ENCODE results near the gene BAD.

BAD gene

GRCh38 chr11:64232967-64233315 lies 51.5 kb downstream of the BAD start:
- no peak for DNase-seq (ENCODE audit: low spot score)
- no peak for TF ChIP-seq CTCF (conservative IDR thresholded peaks at IDR 0.05; ENCODE audit: low read depth)
- ChIA-PET CTCF (interaction anchor here (0.6 to 1.7 kb wide), 5 partner anchors 19 to 382 kb away, joined by 3 to 6 read pairs (median 3); partner anchors contain the start of genes CATSPERZ and PLCB3), POLR2A (ENCODE audit: low non-redundant PET) (interaction anchor here (0.6 to 1.0 kb wide), 3 partner anchors 8 to 99 kb away, joined by 3 read pairs; partner anchors contain the start of gene FKBP2)
- peak overlapping the region; percentile 98 for H3K27ac ChIP-seq

GRCh38 chr11:64232182-64232966 lies 52.1 kb downstream of the BAD start:
- no peak for TF ChIP-seq CTCF (conservative IDR thresholded peaks at IDR 0.05; ENCODE audit: low read depth)
- no peak for DNase-seq (ENCODE audit: low spot score)
- POLR2A ChIA-PET (ENCODE audit: low non-redundant PET): interaction anchor here (0.6 to 1.0 kb wide), 3 partner anchors 9 to 99 kb away, joined by 3 read pairs; partner anchors contain the start of gene FKBP2
- H3K27ac ChIP-seq: peak overlapping the region; percentile 98
- CTCF ChIA-PET: interaction anchor here (0.6 to 1.7 kb wide), 4 partner anchors 19 to 382 kb away, joined by 3 to 6 read pairs (median 4); partner anchors contain the start of genes CATSPERZ and PLCB3

- peak overlapping the region; percentile 98 for H3K27ac ChIP-seq
- DNase-seq (ENCODE audit: low spot score): no peak
- TF ChIP-seq CTCF (conservative IDR thresholded peaks at IDR 0.05; ENCODE audit: low read depth): no peak
- POLR2A ChIA-PET (ENCODE audit: low non-redundant PET): no interaction called here
- CTCF ChIA-PET: interaction anchor here (1.7 kb wide), 1 partner anchor 69 kb away, joined by 6 read pairs; the partner anchor contains the start of gene CATSPERZ
Measured at GRCh38 chr11:64231546-64231945, 52.9 kb downstream of the BAD start.

GRCh38 chr11:64230985-64231365 lies 53.5 kb downstream of the BAD start:
- DNase-seq (ENCODE audit: low spot score): no peak
- POLR2A ChIA-PET (ENCODE audit: low non-redundant PET): no interaction called here
- no peak for TF ChIP-seq CTCF (conservative IDR thresholded peaks at IDR 0.05; ENCODE audit: low read depth)
- H3K27ac ChIP-seq: peak overlapping the region; percentile 98
- CTCF ChIA-PET: interaction anchor here (1.7 kb wide), 1 partner anchor 70 kb away, joined by 6 read pairs; the partner anchor contains the start of gene CATSPERZ

DNA sequence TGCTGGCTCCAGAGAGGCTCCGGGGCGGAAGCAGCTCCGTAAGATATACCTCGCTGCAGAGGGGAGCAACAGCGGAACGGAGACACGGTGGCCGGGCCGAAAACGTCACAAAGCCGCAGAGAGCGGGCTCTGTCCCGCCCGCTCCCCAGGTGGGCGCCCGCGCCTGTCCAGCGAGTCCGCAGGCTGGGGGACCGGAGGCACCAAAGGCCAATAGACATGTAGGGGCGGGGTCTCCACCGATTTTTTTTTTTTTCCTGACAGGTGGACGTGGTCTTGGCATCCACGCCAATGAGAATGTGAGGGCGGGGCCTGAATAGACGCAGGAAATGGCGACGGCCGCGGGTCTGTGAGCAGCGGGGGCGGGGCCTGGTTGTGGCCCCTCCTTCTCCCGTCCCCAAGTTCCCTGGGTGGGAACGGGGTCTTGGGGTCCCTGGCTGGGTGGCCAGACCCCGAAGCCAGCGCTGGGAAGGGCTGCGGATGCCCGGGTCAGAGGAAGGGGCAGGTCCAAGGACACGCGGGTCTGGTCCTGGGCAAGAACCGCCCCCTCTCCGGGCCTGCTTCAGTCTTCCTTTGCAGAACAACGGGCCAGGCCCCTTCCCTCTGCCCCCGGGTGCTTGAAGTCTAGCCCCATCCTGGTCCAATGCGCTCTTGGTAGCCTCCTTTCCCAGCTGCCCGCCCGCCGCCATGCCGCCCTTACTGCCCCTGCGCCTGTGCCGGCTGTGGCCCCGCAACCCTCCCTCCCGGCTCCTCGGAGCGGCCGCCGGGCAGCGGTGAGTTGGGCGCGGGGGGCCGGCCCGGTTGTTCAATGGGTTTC lies 54.1 kb downstream of the BAD start, which contains the start of gene DNAJC4:
Gene DNAJC4 (plus strand): TSS at position 378 of the 814 bp plus-strand sequence. CDS start 307 bp downstream, at position 685.
- CTCF ChIA-PET: interaction anchor here (0.6 kb wide), 2 partner anchors 77 to 1549 kb away, joined by 3 to 4 read pairs; no protein-coding TSS in a partner anchor
- peak within 1 kb of the TSS; percentile 98 for H3K27ac ChIP-seq
- no peak for DNase-seq (ENCODE audit: low spot score)
- no peak for TF ChIP-seq CTCF (conservative IDR thresholded peaks at IDR 0.05; ENCODE audit: low read depth)
- POLR2A ChIA-PET (ENCODE audit: low non-redundant PET): interaction anchor here (0.5 kb wide), 1 partner anchor 94 kb away, joined by 3 read pairs; no protein-coding TSS in a partner anchor

DNA sequence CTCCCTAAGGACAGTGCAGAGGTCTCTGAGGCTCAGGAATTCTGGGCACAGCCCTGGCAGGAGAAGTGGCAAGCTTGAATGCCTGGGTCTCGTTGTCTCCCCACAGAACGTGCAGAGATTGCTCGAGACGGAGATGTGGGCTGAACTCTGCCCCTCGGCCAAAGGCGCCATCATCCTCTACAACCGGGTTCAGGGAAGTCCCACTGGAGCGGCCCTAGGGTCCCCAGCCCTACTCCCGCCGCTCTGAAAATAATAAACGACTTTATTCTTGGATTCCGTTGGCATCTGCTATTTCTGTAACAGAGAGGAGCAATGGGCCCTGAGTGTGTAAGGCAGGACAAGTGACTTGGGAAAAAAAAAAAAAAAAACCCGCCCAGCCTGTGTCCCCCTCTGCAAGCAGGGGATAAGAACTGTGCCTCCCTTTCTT lies 54.7 kb downstream of the BAD start:
- CTCF ChIA-PET: interaction anchor here (0.6 kb wide), 1 partner anchor 1550 kb away, joined by 3 read pairs; no protein-coding TSS in a partner anchor
- peak overlapping the region; percentile 98 for H3K27ac ChIP-seq
- POLR2A ChIA-PET (ENCODE audit: low non-redundant PET): no interaction called here
- no peak for TF ChIP-seq CTCF (conservative IDR thresholded peaks at IDR 0.05; ENCODE audit: low read depth)
- no peak for DNase-seq (ENCODE audit: low spot score)

All from RWPE1 (cell line).